GM12892 (cell line): ENCODE results near the gene ANKRD6.

Source experiments
- POLR2A ChIP-seq: IDR thresholded peaks from 2 replicates; pipeline ENCODE4 v1.6.1; 2011; ENCODE audit warnings: low read depth, low read length, control low read depth
- POLR2AphosphoS5 ChIP-seq: IDR thresholded peaks from 2 replicates; pipeline ENCODE4 v1.6.1; 2011; ENCODE audit warnings: low read depth, low read length, control low read depth

- TF ChIP-seq POLR2A (no peak), POLR2AphosphoS5 (no peak)
Observed at GRCh38 chr6:89509777-89510281, 76.9 kb downstream of the ANKRD6 start.
